GM23248 (cell line): ENCODE results near the gene CTNNA3. TPM values are rescaled to one million over a fixed set of nuclear protein-coding genes. Genes with fewer than 3 reads are reported as not detected.
"Not testable (repeated sequence)": the region's sequence is repeated elsewhere in the genome, so short reads cannot be mapped to it uniquely, and the experiment has no call there.

Experiments used
- DNase-seq: peaks from one replicate; pipeline ENCODE4 v3.0.0-alpha.2; 2015
- H2AFZ ChIP-seq: fragments of 200-600 bp; sonication (generic); 2 replicates; pipeline ENCODE4 v1.6.1; 2016; ENCODE audit warnings: antibody characterized with exemption
- H3F3A ChIP-seq: fragments of 200-600 bp; sonication (generic); 2 replicates; pipeline ENCODE4 v1.6.1; 2016; ENCODE audit warnings: mild to moderate bottlenecking, antibody characterized with exemption, mixed run types; ENCODE audit not compliant: insufficient read depth
- H3K27ac ChIP-seq: fragments of 200-600 bp; sonication (generic); 2 replicates; pipeline ENCODE4 v1.5.1; 2016; ENCODE audit warnings: mild to moderate bottlenecking
- H3K27me3 ChIP-seq: fragments of 200-600 bp; sonication (generic); replicated peaks from 2 replicates; pipeline ENCODE4 v1.6.1; 2016; ENCODE audit warnings: mild to moderate bottlenecking; ENCODE audit not compliant: insufficient read depth
- H3K36me3 ChIP-seq: fragments of 200-600 bp; sonication (generic); 2 replicates; pipeline ENCODE4 v1.6.1; 2016; ENCODE audit warnings: low read depth, mild to moderate bottlenecking
- H3K4me1 ChIP-seq: fragments of 200-600 bp; sonication (generic); 2 replicates; pipeline ENCODE4 v1.6.1; 2016; ENCODE audit warnings: mild to moderate bottlenecking; ENCODE audit not compliant: insufficient read depth
- H3K4me2 ChIP-seq: fragments of 200-600 bp; sonication (generic); one replicate; pipeline ENCODE4 v1.6.1; 2016; ENCODE audit warnings: mild to moderate bottlenecking; ENCODE audit not compliant: unreplicated experiment
- H3K4me3 ChIP-seq: fragments of 200-600 bp; sonication (generic); 2 replicates; pipeline ENCODE4 v1.5.1; 2016; ENCODE audit warnings: mild to moderate bottlenecking
- H3K79me2 ChIP-seq: fragments of 200-600 bp; sonication (generic); 2 replicates; pipeline ENCODE4 v1.6.1; 2016; ENCODE audit warnings: mild to moderate bottlenecking; ENCODE audit not compliant: insufficient read depth
- H3K9ac ChIP-seq: fragments of 200-600 bp; sonication (generic); 2 replicates; pipeline ENCODE4 v1.6.1; 2016; ENCODE audit warnings: mild to moderate bottlenecking
- H3K9me2 ChIP-seq: fragments of 200-600 bp; sonication (generic); 2 replicates; pipeline ENCODE4 v1.6.1; 2016; ENCODE audit warnings: mixed run types, mild to moderate bottlenecking, moderate library complexity; ENCODE audit not compliant: insufficient read depth
- H3K9me3 ChIP-seq: fragments of 200-600 bp; sonication (generic); one replicate; pipeline ENCODE4 v1.6.1; 2017; ENCODE audit warnings: low read depth
- H4K20me1 ChIP-seq: fragments of 200-600 bp; sonication (generic); 2 replicates; pipeline ENCODE4 v1.6.0; 2016; ENCODE audit not compliant: insufficient read depth
- EZH2 ChIP-seq: fragments of 200-600 bp; sonication (generic); IDR thresholded peaks from 2 replicates; pipeline ENCODE4 v1.6.1; 2018; ENCODE audit warnings: antibody characterized with exemption, mild to moderate bottlenecking; ENCODE audit not compliant: insufficient read depth, poor library complexity, severe bottlenecking
- EZH2phosphoT487 ChIP-seq: fragments of 200-600 bp; sonication (generic); IDR thresholded peaks from 2 replicates; pipeline ENCODE4 v1.6.1; 2018; ENCODE audit warnings: antibody characterized with exemption, moderate library complexity, mild to moderate bottlenecking, low read depth; ENCODE audit not compliant: insufficient read depth
- WGBS, 2 experiments: methylation state at CpG; one replicate each; pipeline ENCODE4 v1.1.6; 2015 to 2017; ENCODE audit warnings: low lambda C conversion rate in 2 of 2, low coverage in 1 of 2; ENCODE audit errors: missing lambda C conversion rate in 2 of 2; 5-methylcytosine and 5-hydroxymethylcytosine counted together
- in situ Hi-C: fragments of 300-500 bp; cut with MboI; formaldehyde crosslinking; loops from 2 replicates; pipeline ENCODE4 v1.15.0; 2020
- polyA plus RNA-seq: library from polyadenylated mRNA; unstranded; fragments of >200 nt; fragmentation: Nextera tagmentation; extraction: Ambion mirVana; gene quantifications from 2 replicates; pipeline ENCODE4 v1.2.1, GENCODE V29; 2016
- total RNA-seq: library from RNA; depleted of rRNA; stranded (reverse); fragments of >200 nt; shearing (Covaris generic); gene quantifications from 2 replicates; pipeline ENCODE4 v1.2.3, GENCODE V29; 2014

CTNNA3 gene
- total and polyA plus RNA-seq, 2 experiments from 2014 or later: not detected

DNA sequence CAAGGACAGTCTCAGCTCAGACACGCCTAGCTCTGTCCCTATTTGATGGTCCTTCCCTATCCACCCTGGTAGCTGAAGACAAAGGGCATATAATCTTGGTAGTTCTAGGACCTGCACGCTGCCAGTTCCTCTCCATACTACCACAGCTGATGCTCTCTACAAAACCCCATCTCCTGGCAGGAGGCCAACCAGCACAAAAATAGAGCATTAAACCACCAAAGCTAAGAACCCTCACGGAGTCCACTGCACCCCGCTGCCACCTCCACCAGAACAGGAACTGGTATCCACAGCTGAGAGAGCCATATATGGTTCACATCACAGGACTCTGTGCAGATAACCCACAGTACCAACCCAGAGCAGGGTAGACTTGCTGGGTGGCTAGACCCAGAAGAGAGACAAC, 470.8 kb downstream of the CTNNA3 start:
- no peak overlapping the region for H3K9ac ChIP-seq
- no peak for DNase-seq
- H3K79me2 ChIP-seq: no peaks in the 10 kb centered on the region
- no peaks in the 10 kb centered on the region for H3K9me3 ChIP-seq
- H3K4me3 ChIP-seq: no peak overlapping the region
- no peak overlapping the region for H2AFZ ChIP-seq
- no peaks in the 10 kb centered on the region for H3K27me3 ChIP-seq
- H3F3A ChIP-seq: no peaks in the 10 kb centered on the region
- WGBS, 2 experiments: 34 to 41% methylated on average over 4 of the region's 4 CpGs
- H3K4me1 ChIP-seq: no peaks in the 10 kb centered on the region
- no peaks in the 10 kb centered on the region for H3K9me2 ChIP-seq
- no peaks in the 10 kb centered on the region for H4K20me1 ChIP-seq
- TF ChIP-seq EZH2phosphoT487: no peak
- TF ChIP-seq EZH2: no peak
- H3K4me2 ChIP-seq: no peak overlapping the region
- H3K36me3 ChIP-seq: no peaks in the 10 kb centered on the region
- in situ Hi-C loops: no loop called here
- H3K27ac ChIP-seq: no peak overlapping the region

DNA sequence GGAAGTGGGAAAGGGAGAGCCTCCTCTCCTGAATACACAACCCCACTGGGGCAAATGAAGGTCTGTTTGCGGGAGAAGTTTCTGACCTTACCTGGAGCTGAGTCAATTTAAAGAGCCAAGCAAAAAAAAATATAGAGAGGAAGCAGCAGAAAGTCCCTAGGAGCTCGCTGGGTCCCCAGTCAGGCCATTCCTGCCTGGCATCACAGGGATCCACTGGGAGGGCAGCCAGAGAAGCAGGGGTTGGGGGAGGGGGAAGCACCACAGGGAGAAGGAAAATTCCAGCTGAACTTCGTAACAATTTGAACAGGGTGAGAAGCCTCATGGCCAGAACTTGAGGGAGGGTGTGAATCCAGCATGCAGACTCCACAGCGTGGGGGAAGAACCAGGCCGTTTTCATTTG, 471.4 kb downstream of the CTNNA3 start:
- H3F3A ChIP-seq: no peaks in the 10 kb centered on the region
- 12 to 19% methylated on average over 5 of the region's 5 CpGs for WGBS, 2 experiments
- no peaks in the 10 kb centered on the region for H3K9me2 ChIP-seq
- no peaks in the 10 kb centered on the region for H3K4me1 ChIP-seq
- DNase-seq: no peak
- H3K36me3 ChIP-seq: no peaks in the 10 kb centered on the region
- H3K9ac ChIP-seq: no peak overlapping the region
- H3K27me3 ChIP-seq: no peaks in the 10 kb centered on the region
- H2AFZ ChIP-seq: no peak overlapping the region
- H3K9me3 ChIP-seq: no peaks in the 10 kb centered on the region
- no peak overlapping the region for H3K4me3 ChIP-seq
- no peak overlapping the region for H3K4me2 ChIP-seq
- in situ Hi-C loops: no loop called here
- H3K27ac ChIP-seq: no peak overlapping the region
- TF ChIP-seq EZH2: no peak
- no peak for TF ChIP-seq EZH2phosphoT487
- H3K79me2 ChIP-seq: no peaks in the 10 kb centered on the region
- H4K20me1 ChIP-seq: no peaks in the 10 kb centered on the region

DNA sequence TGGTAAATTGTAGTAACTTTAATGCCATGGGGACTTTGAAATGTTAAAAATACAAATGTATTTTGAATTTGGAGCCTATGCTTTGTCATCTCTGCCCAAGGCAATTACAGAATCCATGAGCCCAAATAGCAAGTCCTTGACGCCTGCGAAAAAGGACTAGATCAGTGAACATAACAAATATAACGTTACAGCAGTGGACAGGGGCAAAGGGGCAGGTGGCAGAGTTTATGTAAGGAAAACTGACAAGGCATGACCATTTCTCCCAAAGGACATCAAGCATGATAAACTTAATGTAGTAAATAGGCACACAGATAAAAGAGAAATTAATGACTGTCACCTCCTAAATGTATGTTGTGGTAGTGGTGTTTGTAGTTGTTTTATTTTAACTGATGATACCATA, 473.1 kb downstream of the CTNNA3 start:
- H2AFZ ChIP-seq: no peak overlapping the region
- WGBS, 2 experiments: 33 to 38% methylated on average over 3 of the region's 3 CpGs
- in situ Hi-C loops: no loop called here

DNA sequence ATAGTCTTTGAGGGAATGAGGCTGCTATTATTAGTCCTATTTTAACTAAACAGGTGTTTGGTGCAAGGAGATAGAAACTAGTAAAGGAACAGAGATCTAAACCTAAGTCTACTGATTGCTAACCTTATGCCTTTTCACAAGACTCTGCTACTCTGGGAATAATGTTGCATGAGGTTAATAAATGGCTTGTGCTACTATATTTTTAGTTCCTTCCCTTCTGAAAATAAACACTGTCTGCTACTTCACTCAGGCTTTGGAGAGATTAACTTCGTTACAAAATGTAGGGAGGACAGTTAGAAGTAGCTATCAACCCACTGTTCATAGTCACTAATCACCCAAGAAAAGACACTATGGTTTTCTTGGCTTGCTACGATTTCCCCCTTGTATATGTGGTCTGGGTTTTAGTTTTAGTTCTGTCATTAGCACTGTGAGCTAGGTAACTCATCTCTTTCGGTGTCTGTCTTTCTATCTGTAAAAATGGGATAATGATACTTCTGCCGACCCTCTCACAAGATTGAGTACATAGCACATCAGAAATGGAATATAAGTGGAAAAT, 474.0 kb downstream of the CTNNA3 start:
- no peak for DNase-seq
- Histone ChIP-seq H3K27me3 (no peaks in the 10 kb centered on the region), H3K4me2 (no peak overlapping the region), H3K79me2 (no peaks in the 10 kb centered on the region), H3K36me3 (no peaks in the 10 kb centered on the region), H4K20me1 (no peaks in the 10 kb centered on the region), H3K9me3 (no peaks in the 10 kb centered on the region), H2AFZ (no peak overlapping the region), H3K4me1 (no peaks in the 10 kb centered on the region), H3K9me2 (no peaks in the 10 kb centered on the region), H3K4me3 (no peak overlapping the region), H3K9ac (no peak overlapping the region), H3K27ac (no peak overlapping the region), H3F3A (no peaks in the 10 kb centered on the region)
- TF ChIP-seq EZH2phosphoT487: no peak
- in situ Hi-C loops: no loop called here
- WGBS, 2 experiments: 15 to 26% methylated on average over 4 of the region's 4 CpGs

More for the DNA sequence above, 473.1 kb downstream of the CTNNA3 start:
- no peak for TF ChIP-seq EZH2
- no peak for TF ChIP-seq EZH2phosphoT487
- no peaks in the 10 kb centered on the region for H4K20me1 ChIP-seq
- H3K79me2 ChIP-seq: no peaks in the 10 kb centered on the region
- no peak overlapping the region for H3K4me3 ChIP-seq
- no peak overlapping the region for H3K27ac ChIP-seq
- no peaks in the 10 kb centered on the region for H3K9me2 ChIP-seq
- no peaks in the 10 kb centered on the region for H3F3A ChIP-seq
- H3K9ac ChIP-seq: no peak overlapping the region
- H3K9me3 ChIP-seq: no peaks in the 10 kb centered on the region
- no peak for DNase-seq
- H3K27me3 ChIP-seq: no peaks in the 10 kb centered on the region
- H3K4me2 ChIP-seq: no peak overlapping the region
- H3K36me3 ChIP-seq: no peaks in the 10 kb centered on the region
- no peaks in the 10 kb centered on the region for H3K4me1 ChIP-seq

DNA sequence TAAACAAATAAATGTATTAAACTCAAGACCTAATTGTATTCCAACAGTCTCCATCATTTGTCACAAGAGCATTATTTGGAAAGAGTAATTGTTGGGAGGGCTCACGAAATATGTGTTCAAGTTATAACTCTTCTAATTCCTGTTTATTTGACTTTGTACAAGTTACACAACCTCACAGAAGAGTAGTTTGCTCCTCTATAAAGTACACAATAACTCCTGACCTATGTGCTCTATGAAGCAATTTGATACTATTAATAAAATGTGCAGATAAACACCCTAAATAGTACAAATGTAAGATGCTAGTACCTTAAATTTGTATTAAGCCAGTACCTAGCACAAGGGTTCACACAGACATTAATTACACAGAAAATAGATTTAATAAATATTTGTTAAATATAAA, 484.3 kb downstream of the CTNNA3 start:
- WGBS, 2 experiments: 4 to 19% methylated on average over 1 of the region's 1 CpG
- H3F3A ChIP-seq: no peaks in the 10 kb centered on the region
- no peaks in the 10 kb centered on the region for H3K9me3 ChIP-seq
- no peak overlapping the region for H3K27ac ChIP-seq
- no peak overlapping the region for H3K9ac ChIP-seq
- TF ChIP-seq EZH2 (no peak), EZH2phosphoT487 (no peak)
- H3K4me2 ChIP-seq: no peak overlapping the region
- no peaks in the 10 kb centered on the region for H3K27me3 ChIP-seq
- H2AFZ ChIP-seq: no peak overlapping the region
- no peaks in the 10 kb centered on the region for H3K36me3 ChIP-seq
- H3K9me2 ChIP-seq: no peaks in the 10 kb centered on the region
- no peaks in the 10 kb centered on the region for H3K79me2 ChIP-seq
- no peak for DNase-seq
- H3K4me3 ChIP-seq: no peak overlapping the region
- no peaks in the 10 kb centered on the region for H3K4me1 ChIP-seq
- in situ Hi-C loops: no loop called here
- no peaks in the 10 kb centered on the region for H4K20me1 ChIP-seq

DNA sequence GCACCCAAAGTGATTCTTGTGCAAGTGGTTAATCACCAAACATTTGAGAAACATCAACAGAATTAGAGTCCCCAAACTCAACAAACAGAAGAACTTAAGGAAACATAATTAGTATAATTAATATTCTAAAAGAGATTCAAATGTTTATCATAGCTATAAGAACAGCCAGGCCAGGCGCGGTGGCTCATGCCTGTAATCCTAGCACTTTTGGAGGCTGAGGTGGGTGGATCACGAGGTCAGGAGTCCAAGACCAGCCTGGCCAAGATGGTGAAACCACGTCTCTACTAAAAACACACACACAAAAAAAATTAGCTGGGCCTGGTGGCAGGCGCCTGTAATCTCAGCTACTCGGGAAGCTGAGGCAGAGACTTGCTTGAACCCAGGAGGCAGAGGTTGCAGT, 488.1 kb downstream of the CTNNA3 start:
- H3K9me3 ChIP-seq, H3K27me3 ChIP-seq, H3F3A ChIP-seq, H3K4me2 ChIP-seq, H3K9me2 ChIP-seq, DNase-seq, H2AFZ ChIP-seq, H3K27ac ChIP-seq, H3K9ac ChIP-seq, in situ Hi-C loops, H3K4me1 ChIP-seq, H4K20me1 ChIP-seq, H3K36me3 ChIP-seq, H3K79me2 ChIP-seq, H3K4me3 ChIP-seq: not testable (repeated sequence)
- WGBS, 2 experiments: 21 to 24% methylated on average over 6 of the region's 6 CpGs
